ENCODE results near the gene CHCT1. TPM values are rescaled to one million over a fixed set of nuclear protein-coding genes. Genes with fewer than 3 reads are reported as not detected.
"Not testable (repeated sequence)": the region's sequence is repeated elsewhere in the genome, so short reads cannot be mapped to it uniquely, and the experiment has no call there.

The CHCT1 gene
- total RNA-seq: not detected

- Histone ChIP-seq H3K4me3 (peak within 1 kb of the TSS; percentile 31 to 37), H3K27ac (peak within 1 kb of the TSS in 1 of 2 donors; percentile 40), H3K4me1 (no peaks in the 10 kb centered on the region), H3K9me3 (no peaks in the 10 kb centered on the region), H3K27me3 (no peaks in the 10 kb centered on the region), H3K36me3 (no peaks in the 10 kb centered on the region)
- TF ChIP-seq CTCF (IDR thresholded peaks at IDR 0.05): no peak
- no peak for TF ChIP-seq POLR2A (IDR thresholded peaks at IDR 0.05)
- DNase-seq: no peak
- intact Hi-C loops (cut with DNase I; ENCODE audit: low total_unique reads): no loop called here
Measured at GRCh38 chr17:60422162-60422665, at the start of gene CHCT1. Gene CHCT1, plus strand, starts transcription at chr17:60422489. Its CDS starts 104 bp downstream, at chr17:60422593.

- DNase-seq: no peak
- H3K9me3 ChIP-seq: no peaks in the 10 kb centered on the region
- intact Hi-C loops (cut with DNase I; ENCODE audit: low total_unique reads): no loop called here
Measured at GRCh38 chr17:60372790-60373483, 49.4 kb upstream of the CHCT1 start.

GRCh38 chr17:60378187-60378586 lies 44.1 kb upstream of the CHCT1 start:
- H3K27me3 ChIP-seq; intact Hi-C loops (cut with DNase I; ENCODE audit: low total_unique reads); DNase-seq; H3K9me3 ChIP-seq; H3K36me3 ChIP-seq; H3K4me1 ChIP-seq; H3K4me3 ChIP-seq; H3K27ac ChIP-seq: not testable (repeated sequence)

More at GRCh38 chr17:60372790-60373483, 49.4 kb upstream of the CHCT1 start:
- Histone ChIP-seq H3K4me3 (no peak overlapping the region), H3K27me3 (no peaks in the 10 kb centered on the region), H3K36me3 (no peaks in the 10 kb centered on the region), H3K4me1 (no peaks in the 10 kb centered on the region), H3K27ac (no peak overlapping the region)
- TF ChIP-seq CTCF (IDR thresholded peaks at IDR 0.05) (no peak), POLR2A (IDR thresholded peaks at IDR 0.05) (no peak)

GRCh38 chr17:60379461-60379860 lies 42.8 kb upstream of the CHCT1 start:
- DNase-seq; H3K36me3 ChIP-seq; H3K27ac ChIP-seq; H3K27me3 ChIP-seq; intact Hi-C loops (cut with DNase I; ENCODE audit: low total_unique reads); H3K4me3 ChIP-seq; H3K9me3 ChIP-seq; H3K4me1 ChIP-seq: not testable (repeated sequence)

GRCh38 chr17:60381958-60382357 lies 40.3 kb upstream of the CHCT1 start:
- DNase-seq: no peak
- Histone ChIP-seq H3K27ac (no peak overlapping the region), H3K36me3 (no peaks in the 10 kb centered on the region), H3K4me3 (no peak overlapping the region), H3K4me1 (no peaks in the 10 kb centered on the region), H3K9me3 (no peaks in the 10 kb centered on the region), H3K27me3 (no peaks in the 10 kb centered on the region)
- intact Hi-C loops (cut with DNase I; ENCODE audit: low total_unique reads): no loop called here
- no peak for TF ChIP-seq POLR2A (IDR thresholded peaks at IDR 0.05)
- TF ChIP-seq CTCF (IDR thresholded peaks at IDR 0.05): no peak

- no peak for TF ChIP-seq POLR2A (IDR thresholded peaks at IDR 0.05)
- H3K4me1 ChIP-seq: no peaks in the 10 kb centered on the region
- intact Hi-C loops (cut with DNase I; ENCODE audit: low total_unique reads): no loop called here
- H3K4me3 ChIP-seq: no peak overlapping the region
- no peaks in the 10 kb centered on the region for H3K9me3 ChIP-seq
- H3K27ac ChIP-seq: no peak overlapping the region
- H3K36me3 ChIP-seq: no peaks in the 10 kb centered on the region
- no peaks in the 10 kb centered on the region for H3K27me3 ChIP-seq
- DNase-seq: no peak
Measured at GRCh38 chr17:60383379-60383778, 38.9 kb upstream of the CHCT1 start.

GRCh38 chr17:60384921-60385320 lies 37.4 kb upstream of the CHCT1 start:
- intact Hi-C loops (cut with DNase I; ENCODE audit: low total_unique reads): not testable (repeated sequence)

More at GRCh38 chr17:60384921-60385320, 37.4 kb upstream of the CHCT1 start:
- H3K27ac ChIP-seq, H3K27me3 ChIP-seq, H3K36me3 ChIP-seq, H3K4me1 ChIP-seq, DNase-seq, H3K4me3 ChIP-seq, H3K9me3 ChIP-seq: not testable (repeated sequence)
